Nephron progenitor cell (in vitro differentiated cells): Measurements from ENCODE around the gene LPCAT1.

Experiments
- DNase-seq: peaks from one replicate; pipeline ENCODE4 v3.0.0; 2021
- H3K27ac Mint-ChIP-seq: 2 replicates; pipeline ENCODE4 v1.8.0; 2021; ENCODE audit warnings: mild to moderate bottlenecking, moderate library complexity, mixed read lengths
- H3K27me3 Mint-ChIP-seq: 2 replicates; pipeline ENCODE4 v1.8.0; 2021; ENCODE audit warnings: mild to moderate bottlenecking, low read depth, mixed read lengths; ENCODE audit not compliant: poor library complexity
- H3K36me3 Mint-ChIP-seq: 2 replicates; pipeline ENCODE4 v1.8.0; 2021; ENCODE audit warnings: low read depth, mixed read lengths
- H3K4me1 Mint-ChIP-seq: 2 replicates; pipeline ENCODE4 v1.8.0; 2021; ENCODE audit warnings: mixed read lengths
- H3K4me3 Mint-ChIP-seq: 2 replicates; pipeline ENCODE4 v1.8.0; 2021; ENCODE audit warnings: mild to moderate bottlenecking, moderate library complexity, mixed read lengths
- H3K9me3 Mint-ChIP-seq: 2 replicates; pipeline ENCODE4 v1.8.0; 2021; ENCODE audit warnings: mild to moderate bottlenecking, moderate library complexity, mixed read lengths
- CTCF ChIP-seq: fragments of 200-600 bp; sonication (generic); IDR thresholded peaks from 2 replicates; pipeline ENCODE4 v1.5.0; 2021; ENCODE audit warnings: antibody characterized with exemption

Gene LPCAT1

DNA sequence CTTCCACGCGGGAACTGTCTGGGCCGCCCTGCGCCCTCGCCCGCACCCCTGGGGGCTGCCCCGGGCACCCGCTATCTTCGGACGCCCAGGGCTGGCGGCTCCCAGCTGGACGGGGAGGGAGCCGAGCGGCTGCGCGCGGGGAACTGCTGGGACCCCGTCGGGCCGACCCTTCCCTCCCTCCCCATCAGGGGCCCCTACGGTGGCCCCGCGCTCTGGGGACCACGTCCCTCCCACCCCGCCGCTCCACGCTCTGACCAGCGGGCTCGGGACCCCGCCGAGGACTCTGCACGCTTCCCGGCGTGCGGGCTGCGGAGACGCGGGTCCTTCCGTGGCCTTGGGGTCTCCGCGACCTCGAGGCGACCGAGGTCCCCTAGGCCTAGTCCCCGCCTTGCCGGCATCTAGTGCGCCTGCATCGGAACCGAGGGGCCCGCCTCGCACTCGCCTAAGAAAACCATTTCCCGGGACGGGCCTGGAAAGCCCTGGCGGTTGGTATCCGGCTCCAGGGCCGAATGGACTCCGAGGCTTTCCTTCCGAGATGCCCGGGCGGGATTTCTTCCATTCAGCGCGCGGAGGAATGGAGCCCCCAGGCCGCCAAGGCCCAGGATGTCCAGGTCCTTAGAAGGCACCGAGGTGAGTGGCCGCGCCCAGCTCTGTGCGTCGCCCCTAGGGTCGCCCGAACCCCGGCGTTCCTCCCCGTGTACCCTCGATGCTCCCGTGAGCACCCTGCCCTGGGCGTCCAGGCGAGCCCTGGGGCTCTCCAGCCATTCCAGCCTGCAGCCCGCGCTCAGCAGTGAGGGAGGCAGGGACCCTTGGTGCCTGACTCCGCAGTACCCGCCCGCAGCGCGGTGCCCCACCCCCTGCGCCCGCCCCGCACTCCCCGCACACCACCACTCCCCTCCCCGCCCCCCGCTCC lies 77.8 kb downstream of the LPCAT1 start:
- no peak overlapping the region for H3K27ac Mint-ChIP-seq

DNA sequence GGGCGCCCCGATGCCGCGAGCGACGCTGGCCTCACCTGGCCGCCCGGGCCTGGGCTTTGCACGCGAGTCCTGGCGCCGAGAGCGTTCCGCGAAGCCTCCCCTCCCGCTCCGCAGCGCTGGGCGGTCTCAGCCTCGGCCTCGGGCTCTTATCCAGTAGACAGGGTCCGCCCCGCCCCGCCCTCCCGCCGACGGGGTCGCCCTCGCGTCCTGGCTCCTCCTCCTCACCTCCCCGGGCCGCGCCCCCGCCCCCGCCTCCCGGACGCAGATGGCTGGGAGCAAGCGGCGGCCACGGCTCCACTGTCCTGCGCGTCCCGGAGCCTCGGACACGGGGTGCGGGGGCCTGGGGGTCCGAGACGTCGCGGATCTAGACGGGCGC lies 78.5 kb downstream of the LPCAT1 start, which contains the start of gene SLC6A3:
Gene SLC6A3, minus strand, starts transcription at position 128 of the 376 bp plus-strand sequence. CDS start 2,243 bp downstream, outside the sequence.
- no peak for TF ChIP-seq CTCF
- peaks cover 98% of the 10 kb centered on the region for H3K27me3 Mint-ChIP-seq
- peak; percentile 92 for DNase-seq
- H3K36me3 Mint-ChIP-seq: no peaks in the 10 kb centered on the region
- H3K4me1 Mint-ChIP-seq: peaks cover 6% of the 10 kb centered on the region
- H3K4me3 Mint-ChIP-seq: peak within 1 kb of the TSS; percentile 71
- peaks cover 17% of the 10 kb centered on the region for H3K9me3 Mint-ChIP-seq
- no peak within 1 kb of the TSS for H3K27ac Mint-ChIP-seq

More for the DNA sequence above, 77.8 kb downstream of the LPCAT1 start:
- Mint-ChIP-seq H3K4me1 (peaks cover 6% of the 10 kb centered on the region), H3K9me3 (peaks cover 12% of the 10 kb centered on the region), H3K4me3 (no peak overlapping the region), H3K27me3 (peaks cover 98% of the 10 kb centered on the region), H3K36me3 (no peaks in the 10 kb centered on the region)
- peak; percentile 36 for DNase-seq
- TF ChIP-seq CTCF: no peak

DNA sequence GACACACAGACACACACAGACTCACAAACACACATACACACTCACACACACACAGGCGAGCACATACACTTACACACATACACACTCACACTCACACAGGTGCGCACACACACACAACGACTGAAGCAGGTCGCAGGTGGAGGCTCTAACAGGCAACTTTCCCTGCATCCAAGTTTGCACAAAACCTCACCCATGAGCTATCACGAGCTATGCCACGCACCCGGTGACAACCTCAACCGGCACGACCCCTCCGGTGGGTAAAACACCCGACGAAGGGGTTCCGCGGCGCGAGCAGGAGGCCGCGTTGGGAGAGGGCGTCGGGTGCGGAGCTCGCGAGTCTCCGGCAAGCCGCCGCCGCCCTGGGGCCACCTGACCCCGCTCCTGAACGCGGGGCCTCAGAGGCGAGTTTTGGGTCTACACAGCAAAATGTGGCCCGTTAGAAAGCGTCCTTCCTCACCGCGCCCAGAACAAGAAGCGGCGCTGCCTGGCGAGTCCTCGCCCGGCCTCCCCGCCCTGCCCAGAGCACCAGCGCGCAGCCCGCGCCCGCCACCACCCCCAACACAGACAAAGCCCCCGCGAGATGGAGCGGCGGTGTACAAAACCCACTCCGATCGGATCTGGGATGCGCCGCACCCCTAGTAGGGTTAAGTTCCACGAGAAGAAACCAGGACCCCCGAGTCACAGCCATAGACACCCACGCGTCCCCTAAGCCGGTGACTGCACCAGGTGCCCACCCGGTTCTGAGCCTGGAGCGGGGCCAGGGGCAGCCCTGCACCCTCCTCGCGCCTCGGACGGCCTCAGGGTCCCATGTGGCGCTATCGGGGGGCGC lies 79.2 kb downstream of the LPCAT1 start:
- Mint-ChIP-seq H3K4me1 (peaks cover 6% of the 10 kb centered on the region), H3K27ac (no peak overlapping the region), H3K36me3 (no peaks in the 10 kb centered on the region), H3K27me3 (peaks cover 98% of the 10 kb centered on the region), H3K4me3 (peak overlapping the region; percentile 71), H3K9me3 (peaks cover 22% of the 10 kb centered on the region)
- no peak for TF ChIP-seq CTCF
- DNase-seq: peak; percentile 29

GRCh38 chr5:1443991-1444360 lies 79.8 kb downstream of the LPCAT1 start:
- Mint-ChIP-seq H3K36me3 (no peaks in the 10 kb centered on the region), H3K27ac (no peak overlapping the region), H3K4me3 (peak overlapping the region; percentile 71), H3K4me1 (peaks cover 6% of the 10 kb centered on the region), H3K9me3 (peaks cover 20% of the 10 kb centered on the region), H3K27me3 (peaks cover 97% of the 10 kb centered on the region)
- no peak for TF ChIP-seq CTCF
- no peak for DNase-seq

DNA sequence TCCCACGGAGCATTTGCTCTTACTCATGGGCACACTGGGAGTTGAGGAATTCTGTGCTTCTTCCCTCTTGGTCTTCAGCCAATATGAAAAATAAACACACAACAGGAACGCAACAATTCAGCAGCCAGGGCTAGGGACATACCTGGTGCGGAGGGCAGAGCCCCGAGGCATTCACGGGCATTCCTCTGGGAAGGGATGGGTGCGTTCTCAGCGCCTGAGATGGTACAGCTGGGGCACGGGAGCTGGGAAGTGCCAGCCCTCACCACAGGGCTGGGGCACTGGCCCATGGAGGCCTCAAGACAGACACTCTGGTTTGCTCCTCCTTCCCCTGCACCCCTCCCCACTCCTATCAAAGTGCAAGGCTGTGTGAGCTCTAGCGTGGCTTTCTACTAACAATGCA lies 80.6 kb downstream of the LPCAT1 start:
- H3K27me3 Mint-ChIP-seq: peaks cover 97% of the 10 kb centered on the region
- DNase-seq: no peak
- no peak overlapping the region for H3K27ac Mint-ChIP-seq
- no peaks in the 10 kb centered on the region for H3K36me3 Mint-ChIP-seq
- peaks cover 6% of the 10 kb centered on the region for H3K4me1 Mint-ChIP-seq
- no peak for TF ChIP-seq CTCF
- H3K4me3 Mint-ChIP-seq: no peak overlapping the region
- peaks cover 14% of the 10 kb centered on the region for H3K9me3 Mint-ChIP-seq
